HepG2 (cell line): ENCODE data around the gene GRB2. TPM values are rescaled to one million over a fixed set of nuclear protein-coding genes. Genes with fewer than 3 reads are reported as not detected.
A peak's percentile ranks its signal among the peaks of the same experiment; 100 is the strongest.

ENCODE experiments used
- MBNL3 ChIP-seq: fragments of 250-450 bp; sonication (Bioruptor Pico); conservative IDR thresholded peaks from 2 replicates; pipeline ENCODE4 v1.8.0; 2022; ENCODE audit warnings: mild to moderate bottlenecking, inconsistent platforms
- RORA ChIP-seq: sonication (generic); formaldehyde crosslinking; IDR thresholded peaks from 2 replicates; pipeline ENCODE4 v1.5.0; 2020; ENCODE audit warnings: mild to moderate bottlenecking, missing genetic modification reagents, moderate library complexity
- SSRP1 ChIP-seq: IDR thresholded peaks from 2 replicates; pipeline ENCODE4 v1.6.1; 2016; ENCODE audit warnings: control low read depth
- TBL1XR1 ChIP-seq: fragments of 150-350 bp; IDR thresholded peaks from 2 replicates; pipeline ENCODE4 v1.6.1; 2014; ENCODE audit warnings: borderline replicate concordance, low read length; ENCODE audit not compliant: partially characterized antibody
- TBX2 ChIP-seq: sonication (generic); formaldehyde crosslinking; IDR thresholded peaks from 2 replicates; pipeline ENCODE4 v1.5.0; 2020; ENCODE audit warnings: missing genetic modification reagents, mild to moderate bottlenecking, borderline replicate concordance
- YY1 ChIP-seq: IDR thresholded peaks from 2 replicates; pipeline ENCODE4 v1.6.1; 2011; ENCODE audit warnings: low read length, low read depth, moderate library complexity, mild to moderate bottlenecking; ENCODE audit not compliant: insufficient read depth, insufficient replicate concordance
- ZNF549 ChIP-seq: sonication (generic); formaldehyde crosslinking; IDR thresholded peaks from 2 replicates; pipeline ENCODE4 v1.5.0; 2020; ENCODE audit warnings: missing genetic modification reagents
- polyA plus RNA-seq, 8 experiments: library from polyadenylated mRNA; depleted of rRNA in 3 of 8; stranded (reverse) in 7 of 8; unstranded in 1 of 8; fragments of >200 nt; fragmentation: Illumina TruSeq in 4 of 8; extraction: Trizol in 4 of 8; gene quantifications; 2 replicates each; pipeline versions ENCODE4 v1.2.1 to v1.2.3, GENCODE V29; 2011 to 2016; ENCODE audit warnings: low read depth in 4 of 8, missing spikeins in 1 of 8, mixed read lengths in 1 of 8; ENCODE audit not compliant: insufficient read depth in 1 of 8
- total RNA-seq, 5 experiments: library from RNA; depleted of rRNA; stranded (reverse); fragments of >200 nt; fragmentation: Illumina TruSeq; extraction: Trizol; gene quantifications; 2 replicates each; pipeline ENCODE4 v1.2.3, GENCODE V29; 2016; ENCODE audit warnings: low read depth in 1 of 5
- TF ChIP-seq, protein P1 (sequence below): sonication (generic); formaldehyde crosslinking; IDR thresholded peaks from 2 replicates; pipeline ENCODE4 v1.9.0; 2021; ENCODE audit warnings: missing genetic modification reagents, borderline replicate concordance
- TF ChIP-seq, protein P2 (sequence below): sonication (generic); formaldehyde crosslinking; IDR thresholded peaks from 2 replicates; pipeline ENCODE4 v1.4.0; 2020; ENCODE audit warnings: mild to moderate bottlenecking, missing genetic modification reagents
- TF ChIP-seq, protein P3 (sequence below): sonication (generic); formaldehyde crosslinking; IDR thresholded peaks from one replicate; pipeline ENCODE4 v1.5.1; 2020; ENCODE audit warnings: mild to moderate bottlenecking, missing genetic modification reagents; ENCODE audit errors: not compliant biosample characterization
- TF ChIP-seq, protein P4 (sequence below): sonication (generic); formaldehyde crosslinking; IDR thresholded peaks from 2 replicates; pipeline ENCODE4 v1.4.0; 2020; ENCODE audit warnings: missing genetic modification reagents

GRB2 gene
- total and polyA plus RNA-seq, 2 of the 13 experiments (the other 11 are each of a cell fraction or from before 2014, with no cell fraction given), result 84.6 to 92.3 TPM

DNA sequence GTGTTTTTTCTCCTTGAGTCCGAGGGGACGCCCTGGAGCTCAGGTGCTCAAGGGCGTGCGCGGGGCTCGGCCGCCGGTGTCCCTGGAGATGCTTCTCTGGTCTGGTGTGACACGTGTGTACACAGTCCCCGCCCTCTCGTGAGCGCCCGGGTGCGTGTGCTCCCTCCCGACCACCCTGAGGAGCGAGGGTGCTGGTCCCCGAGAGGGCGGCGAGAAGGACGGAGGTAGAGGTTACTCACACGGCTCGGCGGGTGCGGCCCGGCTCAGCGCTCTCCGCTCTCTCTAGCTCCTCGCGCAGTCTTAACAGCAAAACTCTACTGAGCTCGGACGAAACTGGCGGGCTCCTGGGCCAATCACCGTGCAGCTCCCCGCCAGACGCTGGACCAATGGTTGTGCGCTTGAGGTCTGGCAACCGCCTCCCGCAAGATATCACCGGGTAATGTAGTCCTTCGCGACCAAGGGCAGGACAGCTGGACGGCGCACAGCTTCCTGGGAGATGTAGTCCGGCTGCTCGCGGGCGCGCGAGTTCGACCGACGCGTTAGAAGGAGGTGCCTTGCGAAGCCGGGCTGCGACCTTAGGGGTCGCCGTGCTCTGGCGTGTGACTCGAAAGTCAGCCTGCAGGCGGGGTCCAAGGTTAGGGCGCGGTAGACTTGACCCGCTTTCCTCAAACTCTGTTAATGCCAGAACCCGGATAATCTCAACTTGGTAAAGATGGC is 116.2 kb downstream of the GRB2 start, which contains the start of gene SLC25A19 (continued):
- TF ChIP-seq, protein P1, sequence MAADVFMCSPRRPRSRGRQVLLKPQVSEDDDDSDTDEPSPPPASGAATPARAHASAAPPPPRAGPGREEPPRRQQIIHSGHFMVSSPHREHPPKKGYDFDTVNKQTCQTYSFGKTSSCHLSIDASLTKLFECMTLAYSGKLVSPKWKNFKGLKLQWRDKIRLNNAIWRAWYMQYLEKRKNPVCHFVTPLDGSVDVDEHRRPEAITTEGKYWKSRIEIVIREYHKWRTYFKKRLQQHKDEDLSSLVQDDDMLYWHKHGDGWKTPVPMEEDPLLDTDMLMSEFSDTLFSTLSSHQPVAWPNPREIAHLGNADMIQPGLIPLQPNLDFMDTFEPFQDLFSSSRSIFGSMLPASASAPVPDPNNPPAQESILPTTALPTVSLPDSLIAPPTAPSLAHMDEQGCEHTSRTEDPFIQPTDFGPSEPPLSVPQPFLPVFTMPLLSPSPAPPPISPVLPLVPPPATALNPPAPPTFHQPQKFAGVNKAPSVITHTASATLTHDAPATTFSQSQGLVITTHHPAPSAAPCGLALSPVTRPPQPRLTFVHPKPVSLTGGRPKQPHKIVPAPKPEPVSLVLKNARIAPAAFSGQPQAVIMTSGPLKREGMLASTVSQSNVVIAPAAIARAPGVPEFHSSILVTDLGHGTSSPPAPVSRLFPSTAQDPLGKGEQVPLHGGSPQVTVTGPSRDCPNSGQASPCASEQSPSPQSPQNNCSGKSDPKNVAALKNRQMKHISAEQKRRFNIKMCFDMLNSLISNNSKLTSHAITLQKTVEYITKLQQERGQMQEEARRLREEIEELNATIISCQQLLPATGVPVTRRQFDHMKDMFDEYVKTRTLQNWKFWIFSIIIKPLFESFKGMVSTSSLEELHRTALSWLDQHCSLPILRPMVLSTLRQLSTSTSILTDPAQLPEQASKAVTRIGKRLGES (CRISPR knock-in tag), result no peak; the same call in 1 of the 2 replicates
- peak; percentile 65 for TF ChIP-seq TBL1XR1
- peak; percentile 83 for TF ChIP-seq YY1
- no peak for TF ChIP-seq SSRP1 (CRISPR knock-in tag)
- TF ChIP-seq, protein P2, sequence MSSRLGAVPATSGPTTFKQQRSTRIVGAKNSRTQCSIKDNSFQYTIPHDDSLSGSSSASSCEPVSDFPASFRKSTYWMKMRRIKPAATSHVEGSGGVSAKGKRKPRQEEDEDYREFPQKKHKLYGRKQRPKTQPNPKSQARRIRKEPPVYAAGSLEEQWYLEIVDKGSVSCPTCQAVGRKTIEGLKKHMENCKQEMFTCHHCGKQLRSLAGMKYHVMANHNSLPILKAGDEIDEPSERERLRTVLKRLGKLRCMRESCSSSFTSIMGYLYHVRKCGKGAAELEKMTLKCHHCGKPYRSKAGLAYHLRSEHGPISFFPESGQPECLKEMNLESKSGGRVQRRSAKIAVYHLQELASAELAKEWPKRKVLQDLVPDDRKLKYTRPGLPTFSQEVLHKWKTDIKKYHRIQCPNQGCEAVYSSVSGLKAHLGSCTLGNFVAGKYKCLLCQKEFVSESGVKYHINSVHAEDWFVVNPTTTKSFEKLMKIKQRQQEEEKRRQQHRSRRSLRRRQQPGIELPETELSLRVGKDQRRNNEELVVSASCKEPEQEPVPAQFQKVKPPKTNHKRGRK (CRISPR knock-in tag), result no peak
- peak; percentile 90 for TF ChIP-seq TBX2 (CRISPR knock-in tag)
- no peak for TF ChIP-seq ZNF549 (CRISPR knock-in tag)
- no peak for TF ChIP-seq MBNL3 (CRISPR knock-in tag)
- TF ChIP-seq, protein P3, sequence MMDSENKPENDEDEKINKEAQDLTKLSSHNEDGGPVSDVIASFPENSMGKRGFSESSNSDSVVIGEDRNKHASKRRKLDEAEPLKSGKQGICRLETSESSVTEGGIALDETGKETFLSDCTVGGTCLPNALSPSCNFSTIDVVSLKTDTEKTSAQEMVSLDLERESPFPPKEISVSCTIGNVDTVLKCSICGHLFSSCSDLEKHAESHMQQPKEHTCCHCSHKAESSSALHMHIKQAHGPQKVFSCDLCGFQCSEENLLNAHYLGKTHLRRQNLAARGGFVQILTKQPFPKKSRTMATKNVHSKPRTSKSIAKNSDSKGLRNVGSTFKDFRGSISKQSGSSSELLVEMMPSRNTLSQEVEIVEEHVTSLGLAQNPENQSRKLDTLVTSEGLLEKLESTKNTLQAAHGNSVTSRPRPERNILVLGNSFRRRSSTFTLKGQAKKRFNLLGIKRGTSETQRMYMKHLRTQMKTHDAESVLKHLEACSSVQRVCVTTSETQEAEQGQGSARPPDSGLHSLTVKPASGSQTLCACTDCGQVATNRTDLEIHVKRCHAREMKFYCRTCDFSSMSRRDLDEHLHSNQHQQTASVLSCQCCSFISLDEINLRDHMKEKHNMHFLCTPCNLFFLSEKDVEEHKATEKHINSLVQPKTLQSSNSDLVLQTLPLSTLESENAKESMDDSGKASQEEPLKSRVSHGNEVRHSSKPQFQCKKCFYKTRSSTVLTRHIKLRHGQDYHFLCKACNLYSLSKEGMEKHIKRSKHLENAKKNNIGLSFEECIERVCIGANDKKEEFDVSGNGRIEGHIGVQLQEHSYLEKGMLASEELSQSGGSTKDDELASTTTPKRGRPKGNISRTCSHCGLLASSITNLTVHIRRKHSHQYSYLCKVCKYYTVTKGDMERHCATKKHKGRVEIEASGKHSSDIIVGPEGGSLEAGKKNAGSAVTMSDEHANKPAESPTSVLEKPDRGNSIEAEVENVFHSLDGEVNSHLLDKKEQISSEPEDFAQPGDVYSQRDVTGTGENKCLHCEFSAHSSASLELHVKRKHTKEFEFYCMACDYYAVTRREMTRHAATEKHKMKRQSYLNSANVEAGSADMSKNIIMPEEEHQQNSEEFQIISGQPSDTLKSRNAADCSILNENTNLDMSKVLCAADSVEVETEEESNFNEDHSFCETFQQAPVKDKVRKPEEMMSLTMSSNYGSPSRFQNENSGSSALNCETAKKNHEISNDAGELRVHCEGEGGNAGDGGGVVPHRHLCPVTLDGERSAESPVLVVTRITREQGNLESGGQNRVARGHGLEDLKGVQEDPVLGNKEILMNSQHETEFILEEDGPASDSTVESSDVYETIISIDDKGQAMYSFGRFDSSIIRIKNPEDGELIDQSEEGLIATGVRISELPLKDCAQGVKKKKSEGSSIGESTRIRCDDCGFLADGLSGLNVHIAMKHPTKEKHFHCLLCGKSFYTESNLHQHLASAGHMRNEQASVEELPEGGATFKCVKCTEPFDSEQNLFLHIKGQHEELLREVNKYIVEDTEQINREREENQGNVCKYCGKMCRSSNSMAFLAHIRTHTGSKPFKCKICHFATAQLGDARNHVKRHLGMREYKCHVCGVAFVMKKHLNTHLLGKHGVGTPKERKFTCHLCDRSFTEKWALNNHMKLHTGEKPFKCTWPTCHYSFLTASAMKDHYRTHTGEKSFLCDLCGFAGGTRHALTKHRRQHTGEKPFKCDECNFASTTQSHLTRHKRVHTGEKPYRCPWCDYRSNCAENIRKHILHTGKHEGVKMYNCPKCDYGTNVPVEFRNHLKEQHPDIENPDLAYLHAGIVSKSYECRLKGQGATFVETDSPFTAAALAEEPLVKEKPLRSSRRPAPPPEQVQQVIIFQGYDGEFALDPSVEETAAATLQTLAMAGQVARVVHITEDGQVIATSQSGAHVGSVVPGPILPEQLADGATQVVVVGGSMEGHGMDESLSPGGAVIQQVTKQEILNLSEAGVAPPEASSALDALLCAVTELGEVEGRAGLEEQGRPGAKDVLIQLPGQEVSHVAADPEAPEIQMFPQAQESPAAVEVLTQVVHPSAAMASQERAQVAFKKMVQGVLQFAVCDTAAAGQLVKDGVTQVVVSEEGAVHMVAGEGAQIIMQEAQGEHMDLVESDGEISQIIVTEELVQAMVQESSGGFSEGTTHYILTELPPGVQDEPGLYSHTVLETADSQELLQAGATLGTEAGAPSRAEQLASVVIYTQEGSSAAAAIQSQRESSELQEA (CRISPR knock-in tag), result peak; percentile 84
- TF ChIP-seq, protein P4, sequence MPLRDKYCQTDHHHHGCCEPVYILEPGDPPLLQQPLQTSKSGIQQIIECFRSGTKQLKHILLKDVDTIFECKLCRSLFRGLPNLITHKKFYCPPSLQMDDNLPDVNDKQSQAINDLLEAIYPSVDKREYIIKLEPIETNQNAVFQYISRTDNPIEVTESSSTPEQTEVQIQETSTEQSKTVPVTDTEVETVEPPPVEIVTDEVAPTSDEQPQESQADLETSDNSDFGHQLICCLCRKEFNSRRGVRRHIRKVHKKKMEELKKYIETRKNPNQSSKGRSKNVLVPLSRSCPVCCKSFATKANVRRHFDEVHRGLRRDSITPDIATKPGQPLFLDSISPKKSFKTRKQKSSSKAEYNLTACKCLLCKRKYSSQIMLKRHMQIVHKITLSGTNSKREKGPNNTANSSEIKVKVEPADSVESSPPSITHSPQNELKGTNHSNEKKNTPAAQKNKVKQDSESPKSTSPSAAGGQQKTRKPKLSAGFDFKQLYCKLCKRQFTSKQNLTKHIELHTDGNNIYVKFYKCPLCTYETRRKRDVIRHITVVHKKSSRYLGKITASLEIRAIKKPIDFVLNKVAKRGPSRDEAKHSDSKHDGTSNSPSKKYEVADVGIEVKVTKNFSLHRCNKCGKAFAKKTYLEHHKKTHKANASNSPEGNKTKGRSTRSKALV (CRISPR knock-in tag), result peak; percentile 38
- TF ChIP-seq RORA (CRISPR knock-in tag), result no peak
